Neural progenitor cell (in vitro differentiated cells): ENCODE data around the gene CMAS.

Experiments
- EZH2 ChIP-seq: fragments of 200-600 bp; sonication (generic); IDR thresholded peaks from 2 replicates; pipeline ENCODE4 v1.6.1; 2017; ENCODE audit warnings: antibody characterized with exemption, mild to moderate bottlenecking, moderate library complexity
- TF ChIP-seq, protein P1 (sequence below): fragments of 200-600 bp; sonication (generic); IDR thresholded peaks from 2 replicates; pipeline ENCODE4 v1.5.1; 2017; ENCODE audit warnings: antibody characterized with exemption, mild to moderate bottlenecking

DNA sequence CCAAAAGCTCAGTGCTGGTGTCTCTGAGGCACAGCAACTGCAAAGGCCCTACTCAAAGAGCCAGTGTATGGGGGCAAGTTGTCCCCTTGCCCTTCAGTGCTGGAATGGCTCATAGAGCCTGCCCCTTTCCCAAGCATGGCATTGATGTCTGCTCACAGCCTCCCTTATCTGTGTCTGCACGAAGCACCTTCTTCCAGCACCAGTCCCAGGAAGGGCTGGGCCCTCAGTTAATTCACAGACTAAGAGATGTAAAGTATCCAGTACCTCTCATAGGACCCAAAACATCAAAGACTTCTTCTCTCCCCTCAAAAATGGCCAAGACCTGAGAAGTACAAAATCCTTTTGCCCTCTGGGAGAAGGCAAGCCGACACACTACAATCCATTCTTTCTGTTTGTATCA is 1.6 kb upstream of the CMAS start:
- TF ChIP-seq, protein P1, sequence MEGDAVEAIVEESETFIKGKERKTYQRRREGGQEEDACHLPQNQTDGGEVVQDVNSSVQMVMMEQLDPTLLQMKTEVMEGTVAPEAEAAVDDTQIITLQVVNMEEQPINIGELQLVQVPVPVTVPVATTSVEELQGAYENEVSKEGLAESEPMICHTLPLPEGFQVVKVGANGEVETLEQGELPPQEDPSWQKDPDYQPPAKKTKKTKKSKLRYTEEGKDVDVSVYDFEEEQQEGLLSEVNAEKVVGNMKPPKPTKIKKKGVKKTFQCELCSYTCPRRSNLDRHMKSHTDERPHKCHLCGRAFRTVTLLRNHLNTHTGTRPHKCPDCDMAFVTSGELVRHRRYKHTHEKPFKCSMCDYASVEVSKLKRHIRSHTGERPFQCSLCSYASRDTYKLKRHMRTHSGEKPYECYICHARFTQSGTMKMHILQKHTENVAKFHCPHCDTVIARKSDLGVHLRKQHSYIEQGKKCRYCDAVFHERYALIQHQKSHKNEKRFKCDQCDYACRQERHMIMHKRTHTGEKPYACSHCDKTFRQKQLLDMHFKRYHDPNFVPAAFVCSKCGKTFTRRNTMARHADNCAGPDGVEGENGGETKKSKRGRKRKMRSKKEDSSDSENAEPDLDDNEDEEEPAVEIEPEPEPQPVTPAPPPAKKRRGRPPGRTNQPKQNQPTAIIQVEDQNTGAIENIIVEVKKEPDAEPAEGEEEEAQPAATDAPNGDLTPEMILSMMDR: no peak
- TF ChIP-seq EZH2: no peak
